H9 (cell line): ENCODE data around the gene ARHGEF10L. TPM values are rescaled to one million over a fixed set of nuclear protein-coding genes. Genes with fewer than 3 reads are reported as not detected.

Source experiments
- DNase-seq: peaks from one replicate; pipeline ENCODE4 v3.0.0-alpha.2; 2017
- H2AFZ ChIP-seq: one replicate; pipeline ENCODE4 v1.6.1; 2013; ENCODE audit warnings: mild to moderate bottlenecking, low read length, control low read depth, moderate library complexity
- H2AK5ac ChIP-seq: 2 replicates; pipeline ENCODE4 v1.6.1; 2013; ENCODE audit warnings: low read length, control low read depth, mixed read lengths; ENCODE audit not compliant: insufficient read length
- H2BK120ac ChIP-seq: one replicate; pipeline ENCODE4 v1.6.1; 2013; ENCODE audit warnings: low read depth, mild to moderate bottlenecking, low read length, control low read depth, inconsistent platforms; ENCODE audit not compliant: poor library complexity, severe bottlenecking
- H2BK12ac ChIP-seq: 2 replicates; pipeline ENCODE4 v1.6.1; 2013; ENCODE audit warnings: low read length, control low read depth, mixed read lengths, low read depth; ENCODE audit not compliant: insufficient read length
- H2BK15ac ChIP-seq: 2 replicates; pipeline ENCODE4 v1.6.1; 2013; ENCODE audit warnings: low read depth, low read length, control low read depth
- H2BK20ac ChIP-seq: one replicate; pipeline ENCODE4 v1.6.1; 2013; ENCODE audit warnings: low read depth, mild to moderate bottlenecking, low read length, control low read depth, inconsistent platforms; ENCODE audit not compliant: poor library complexity, severe bottlenecking
- H2BK5ac ChIP-seq: 2 replicates; pipeline ENCODE4 v1.6.1; 2013; ENCODE audit warnings: low read length, control low read depth, mixed read lengths; ENCODE audit not compliant: insufficient read length
- H3K14ac ChIP-seq: 2 replicates; pipeline ENCODE4 v1.6.1; 2013; ENCODE audit warnings: low read length, control low read depth; ENCODE audit not compliant: insufficient read depth
- H3K18ac ChIP-seq: 2 replicates; pipeline ENCODE4 v1.6.1; 2013; ENCODE audit warnings: low read depth, mild to moderate bottlenecking, mixed read lengths, low read length, control low read depth; ENCODE audit not compliant: insufficient read length
- H3K23ac ChIP-seq: 2 replicates; pipeline ENCODE4 v1.6.1; 2013; ENCODE audit warnings: low read length, control low read depth, mixed read lengths, low read depth; ENCODE audit not compliant: insufficient read length
- H3K23me2 ChIP-seq: 2 replicates; pipeline ENCODE4 v1.6.1; 2013; ENCODE audit warnings: low read depth, mild to moderate bottlenecking, mixed read lengths, low read length, control low read depth; ENCODE audit not compliant: insufficient read length, poor library complexity, severe bottlenecking
- H3K27ac ChIP-seq: 2 replicates; pipeline ENCODE4 v1.5.1; 2013; ENCODE audit warnings: low read length, control low read depth, mixed read lengths, low read depth; ENCODE audit not compliant: insufficient read length
- H3K27me3 ChIP-seq: 2 replicates; pipeline ENCODE4 v1.6.1; 2013; ENCODE audit warnings: low read length, control low read depth, inconsistent platforms; ENCODE audit not compliant: insufficient read depth
- H3K4ac ChIP-seq: 2 replicates; pipeline ENCODE4 v1.6.1; 2013; ENCODE audit warnings: low read depth, mild to moderate bottlenecking, control low read depth, inconsistent platforms, low read length, moderate library complexity
- H3K4me1 ChIP-seq: 2 replicates; pipeline ENCODE4 v1.6.1; 2013; ENCODE audit warnings: low read length, control low read depth, inconsistent platforms; ENCODE audit not compliant: insufficient read depth
- H3K4me2 ChIP-seq: 2 replicates; pipeline ENCODE4 v1.6.1; 2013; ENCODE audit warnings: low read length, control low read depth, mixed read lengths; ENCODE audit not compliant: insufficient read length, insufficient read depth
- H3K56ac ChIP-seq: 2 replicates; pipeline ENCODE4 v1.6.1; 2013; ENCODE audit warnings: low read depth, mild to moderate bottlenecking, mixed read lengths, low read length, control low read depth; ENCODE audit not compliant: insufficient read length
- H3K79me1 ChIP-seq: 2 replicates; pipeline ENCODE4 v1.6.1; 2013; ENCODE audit warnings: low read depth, mild to moderate bottlenecking, moderate library complexity, low read length, control low read depth, inconsistent platforms; ENCODE audit not compliant: insufficient read depth, poor library complexity, severe bottlenecking
- H3K79me2 ChIP-seq: 2 replicates; pipeline ENCODE4 v1.6.1; 2013; ENCODE audit warnings: low read length, control low read depth, inconsistent platforms; ENCODE audit not compliant: insufficient read depth
- H3K9ac ChIP-seq: 2 replicates; pipeline ENCODE4 v1.6.1; 2013; ENCODE audit warnings: low read length, control low read depth, mixed read lengths; ENCODE audit not compliant: insufficient read length; ENCODE audit errors: extremely low read depth
- H3K9me3 ChIP-seq: one replicate; pipeline ENCODE4 v1.6.1; 2013; ENCODE audit warnings: low read depth, low read length, inconsistent platforms; ENCODE audit not compliant: control insufficient read depth
- H3T11ph ChIP-seq: one replicate; pipeline ENCODE4 v1.6.1; 2013; ENCODE audit warnings: mild to moderate bottlenecking, low read length, control low read depth, inconsistent platforms
- H4K20me1 ChIP-seq: one replicate; pipeline ENCODE4 v1.6.1; 2013; ENCODE audit not compliant: control insufficient read depth, insufficient read length, insufficient read depth
- H4K5ac ChIP-seq: 2 replicates; pipeline ENCODE4 v1.6.1; 2013; ENCODE audit warnings: low read depth, mild to moderate bottlenecking, mixed read lengths, low read length, control low read depth; ENCODE audit not compliant: insufficient read length
- H4K8ac ChIP-seq: replicated peaks from 2 replicates; pipeline ENCODE4 v1.6.1; 2013; ENCODE audit warnings: low read length, control low read depth, mixed read lengths, low read depth; ENCODE audit not compliant: insufficient read length
- H4K91ac ChIP-seq: 2 replicates; pipeline ENCODE4 v1.6.1; 2013; ENCODE audit warnings: low read depth, mild to moderate bottlenecking, moderate library complexity, mixed read lengths, low read length, control low read depth; ENCODE audit not compliant: insufficient read length
- H3K27ac Mint-ChIP-seq, 3 experiments: 2 replicates in 2 of 3; 3 replicates in 1 of 3; pipeline ENCODE4 v1.8.0; 2020 to 2021; ENCODE audit warnings: mixed read lengths in 3 of 3, mild to moderate bottlenecking in 1 of 3, moderate library complexity in 1 of 3
- H3K27me3 Mint-ChIP-seq: 2 replicates; pipeline ENCODE4 v1.8.0; 2021; ENCODE audit warnings: low read depth, mild to moderate bottlenecking, moderate library complexity, mixed read lengths
- H3K36me3 Mint-ChIP-seq, 3 experiments: 2 replicates in 2 of 3; 3 replicates in 1 of 3; pipeline ENCODE4 v1.8.0; 2020 to 2021; ENCODE audit warnings: low read depth in 3 of 3, mixed read lengths in 3 of 3; ENCODE audit not compliant: insufficient read depth in 1 of 3
- H3K4me1 Mint-ChIP-seq, 2 experiments: 2 replicates each; pipeline ENCODE4 v1.8.0; 2020; ENCODE audit warnings: mixed read lengths in 2 of 2
- H3K4me3 Mint-ChIP-seq, 2 experiments: 2 replicates in 1 of 2; 3 replicates in 1 of 2; pipeline ENCODE4 v1.8.0; 2020 to 2021; ENCODE audit warnings: mild to moderate bottlenecking in 2 of 2, mixed read lengths in 2 of 2, moderate library complexity in 1 of 2
- H3K9me3 Mint-ChIP-seq, 2 experiments: 2 replicates in 1 of 2; 3 replicates in 1 of 2; pipeline ENCODE4 v1.8.0; 2020; ENCODE audit warnings: mild to moderate bottlenecking in 2 of 2, mixed read lengths in 2 of 2, moderate library complexity in 1 of 2
- WGBS: extraction: QIAGEN DNeasy Blood & Tissue Kit; methylation state at CpG from one replicate; pipeline ENCODE4 v1.1.7; 2013; ENCODE audit warnings: missing lambda C conversion rate, low lambda C conversion rate, mixed read lengths; ENCODE audit not compliant: insufficient read length; ENCODE audit errors: extremely low coverage; 5-methylcytosine and 5-hydroxymethylcytosine counted together
- total RNA-seq: library from RNA; stranded (reverse); gene quantifications from 2 replicates; pipeline ENCODE4 v1.2.1, GENCODE V29; 2021
- TF ChIP-seq, protein P1 (sequence below): fragments of 200-600 bp; sonication (generic); conservative IDR thresholded peaks from 3 replicates; pipeline ENCODE4 v1.8.0; 2021; ENCODE audit warnings: antibody characterized with exemption, mild to moderate bottlenecking

ARHGEF10L gene
- total RNA-seq, 1 experiment from 2014 or later: 20.2 TPM

DNA sequence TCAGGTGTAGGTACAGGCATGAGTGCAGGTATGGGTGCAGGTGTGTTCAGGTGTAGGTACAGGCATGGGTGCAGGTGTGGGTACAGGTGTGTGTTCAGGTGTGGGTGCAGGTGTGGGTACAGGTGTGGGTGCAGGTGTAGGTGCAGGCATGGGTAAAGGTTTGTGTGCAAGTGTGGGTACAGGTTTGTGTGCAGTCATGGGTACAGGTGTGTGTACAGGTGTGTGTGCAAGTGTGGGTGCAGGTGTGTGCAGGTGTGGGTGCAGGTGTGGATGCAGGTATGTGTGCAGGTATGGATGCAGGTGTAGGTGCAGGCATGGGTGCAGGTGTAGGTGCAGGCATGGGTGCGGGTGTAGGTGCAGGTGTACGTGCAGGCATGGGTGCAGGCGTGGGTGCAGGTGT lies 136.2 kb downstream of the ARHGEF10L start:
- Histone ChIP-seq H3K14ac (no peak overlapping the region), H2BK15ac (no peak overlapping the region), H3K9me3 (no peaks in the 10 kb centered on the region), H2BK120ac (no peak overlapping the region), H2BK20ac (no peak overlapping the region), H3K79me1 (no peaks in the 10 kb centered on the region), H4K91ac (no peak overlapping the region), H2BK12ac (no peak overlapping the region), H2AK5ac (no peak overlapping the region), H3K4ac (no peak overlapping the region), H3K23me2 (no peaks in the 10 kb centered on the region), H3K27me3 (no peaks in the 10 kb centered on the region), H3K9ac (no peak overlapping the region), H3K79me2 (no peaks in the 10 kb centered on the region), H3K4me1 (no peaks in the 10 kb centered on the region), H3K18ac (no peak overlapping the region), H3K56ac (no peak overlapping the region), H3K23ac (no peak overlapping the region), H4K20me1 (no peaks in the 10 kb centered on the region), H3K27ac (no peak overlapping the region), H4K8ac (no peak overlapping the region), H4K5ac (no peak overlapping the region), H2BK5ac (no peak overlapping the region), H2AFZ (no peak overlapping the region), H3K4me2 (no peak overlapping the region), H3T11ph (no peak overlapping the region)
- Mint-ChIP-seq H3K27me3 (no peaks in the 10 kb centered on the region), H3K36me3 (peaks cover 3 to 7% (median 4%) of the 10 kb centered on the region in 3 experiments), H3K27ac (no peak overlapping the region), H3K4me3 (no peak overlapping the region; a peak in 1 of 5 replicates), H3K4me1 (peaks cover 17 to 26% of the 10 kb centered on the region in 2 experiments), H3K9me3 (no peaks in the 10 kb centered on the region)
- no CpG with 5 or more reads among the region's 3 CpGs for WGBS
- TF ChIP-seq, protein P1, sequence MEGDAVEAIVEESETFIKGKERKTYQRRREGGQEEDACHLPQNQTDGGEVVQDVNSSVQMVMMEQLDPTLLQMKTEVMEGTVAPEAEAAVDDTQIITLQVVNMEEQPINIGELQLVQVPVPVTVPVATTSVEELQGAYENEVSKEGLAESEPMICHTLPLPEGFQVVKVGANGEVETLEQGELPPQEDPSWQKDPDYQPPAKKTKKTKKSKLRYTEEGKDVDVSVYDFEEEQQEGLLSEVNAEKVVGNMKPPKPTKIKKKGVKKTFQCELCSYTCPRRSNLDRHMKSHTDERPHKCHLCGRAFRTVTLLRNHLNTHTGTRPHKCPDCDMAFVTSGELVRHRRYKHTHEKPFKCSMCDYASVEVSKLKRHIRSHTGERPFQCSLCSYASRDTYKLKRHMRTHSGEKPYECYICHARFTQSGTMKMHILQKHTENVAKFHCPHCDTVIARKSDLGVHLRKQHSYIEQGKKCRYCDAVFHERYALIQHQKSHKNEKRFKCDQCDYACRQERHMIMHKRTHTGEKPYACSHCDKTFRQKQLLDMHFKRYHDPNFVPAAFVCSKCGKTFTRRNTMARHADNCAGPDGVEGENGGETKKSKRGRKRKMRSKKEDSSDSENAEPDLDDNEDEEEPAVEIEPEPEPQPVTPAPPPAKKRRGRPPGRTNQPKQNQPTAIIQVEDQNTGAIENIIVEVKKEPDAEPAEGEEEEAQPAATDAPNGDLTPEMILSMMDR: no peak
- no peak for DNase-seq
